COR-L47 (cell line): ENCODE data around the gene TAS2R60.
"Not testable (repeated sequence)": the region's sequence is repeated elsewhere in the genome, so short reads cannot be mapped to it uniquely, and the experiment has no call there.

ENCODE experiments used
- DNase-seq: peaks from one replicate; lab custom pipeline; 2025; lab: John Stamatoyannopoulos, UW

TAS2R60 gene

DNA sequence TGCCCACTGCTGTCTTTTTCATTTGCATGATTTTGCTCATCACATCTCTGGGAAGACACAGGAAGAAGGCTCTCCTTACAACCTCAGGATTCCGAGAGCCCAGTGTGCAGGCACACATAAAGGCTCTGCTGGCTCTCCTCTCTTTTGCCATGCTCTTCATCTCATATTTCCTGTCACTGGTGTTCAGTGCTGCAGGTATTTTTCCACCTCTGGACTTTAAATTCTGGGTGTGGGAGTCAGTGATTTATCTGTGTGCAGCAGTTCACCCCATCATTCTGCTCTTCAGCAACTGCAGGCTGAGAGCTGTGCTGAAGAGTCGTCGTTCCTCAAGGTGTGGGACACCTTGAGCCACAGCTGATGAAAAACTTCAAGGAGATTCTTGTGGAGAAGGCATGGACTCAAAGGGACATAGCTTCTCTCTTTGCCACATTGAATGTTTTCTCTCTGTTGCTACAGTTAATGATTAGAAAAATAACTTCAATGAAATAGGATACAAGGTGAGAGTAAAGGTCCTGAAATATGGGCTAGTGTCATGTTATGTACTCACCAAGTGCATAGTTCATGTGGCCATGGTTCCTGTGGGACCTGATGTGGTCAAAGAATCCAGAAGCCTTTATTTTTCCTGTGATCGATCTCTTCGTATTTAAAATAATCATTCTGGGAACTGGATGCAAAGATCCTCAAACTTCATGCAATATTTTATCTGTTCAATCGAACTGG is 970 bp downstream of the TAS2R60 start:
- no peak for DNase-seq

DNA sequence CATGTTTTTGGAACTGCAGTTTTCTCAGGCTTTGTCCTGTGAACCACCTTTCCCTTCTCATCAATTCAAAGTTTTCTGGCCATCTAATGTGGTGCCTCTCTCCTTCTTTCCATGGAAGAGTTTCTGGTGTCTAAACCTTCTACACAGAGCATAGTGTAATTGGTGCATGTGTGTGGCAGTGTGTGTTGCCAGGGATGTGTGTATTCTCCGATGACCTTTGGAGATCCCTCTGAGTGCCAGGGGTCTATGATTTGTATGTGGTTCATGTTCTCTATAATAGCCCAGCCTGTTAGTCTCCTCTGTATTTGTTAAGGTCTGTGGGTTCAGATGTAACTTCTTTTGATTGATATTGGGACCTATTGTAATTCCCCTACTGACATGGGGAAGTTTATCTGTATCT is 1.5 kb downstream of the TAS2R60 start:
- DNase-seq = no peak

DNA sequence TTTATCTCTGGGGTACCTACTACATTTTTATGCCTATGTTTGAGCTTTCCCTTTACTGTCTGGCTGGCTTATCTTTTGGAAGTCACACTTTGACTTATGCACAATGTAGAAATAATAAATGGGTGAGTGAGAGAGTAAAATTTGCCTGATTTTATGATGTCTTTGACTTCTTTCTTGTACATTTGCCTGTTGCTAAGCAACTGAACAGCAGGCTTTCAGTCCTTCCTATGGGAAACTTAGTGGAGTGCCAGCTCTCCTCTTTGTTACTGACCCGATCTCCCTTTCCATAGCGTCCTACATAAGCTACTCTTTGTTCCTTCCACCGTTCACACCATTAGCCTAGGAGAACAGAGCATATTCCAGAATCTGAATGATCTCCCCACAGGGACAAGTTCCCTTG is 4.2 kb downstream of the TAS2R60 start:
- DNase-seq = no peak

DNA sequence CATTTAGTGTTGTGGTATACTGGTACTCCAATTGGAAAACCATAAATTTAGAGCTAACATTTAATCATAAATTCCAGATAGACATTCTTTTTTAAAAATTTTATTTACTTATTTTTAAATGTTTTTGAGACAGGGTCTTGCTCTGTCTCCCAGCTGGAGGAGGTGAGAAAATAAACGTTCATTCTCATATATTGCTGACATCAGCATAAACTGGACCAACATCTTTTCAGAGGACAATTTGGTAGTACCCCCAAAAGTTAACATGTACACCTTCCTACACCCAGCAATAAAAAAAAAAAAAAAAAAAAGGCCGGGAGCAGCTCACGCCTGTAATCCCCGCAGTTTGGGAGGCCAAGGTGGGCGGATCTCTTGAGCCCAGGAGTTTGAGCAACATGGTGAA is 5.2 kb downstream of the TAS2R60 start:
- no peak for DNase-seq

DNA sequence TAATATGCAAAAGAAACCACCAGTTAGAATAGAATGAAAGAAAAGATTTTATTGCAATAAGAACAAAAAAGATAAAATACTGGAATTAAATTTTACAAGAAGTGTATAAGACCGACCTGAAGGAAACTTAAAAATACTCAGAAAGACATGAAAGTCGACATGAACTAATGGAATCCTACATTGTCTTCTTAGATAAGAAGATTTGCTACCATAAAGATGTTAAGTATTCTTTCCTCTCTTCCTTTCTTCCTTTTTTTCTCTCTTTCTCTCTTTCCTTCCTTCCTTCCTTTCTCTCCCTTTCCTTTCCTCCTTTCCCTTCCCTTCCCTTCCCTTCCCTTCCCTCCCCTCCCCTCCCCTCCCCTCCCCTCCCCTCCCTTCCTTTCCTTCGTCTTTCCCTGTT is 6.5 kb downstream of the TAS2R60 start:
- DNase-seq = no peak

DNA sequence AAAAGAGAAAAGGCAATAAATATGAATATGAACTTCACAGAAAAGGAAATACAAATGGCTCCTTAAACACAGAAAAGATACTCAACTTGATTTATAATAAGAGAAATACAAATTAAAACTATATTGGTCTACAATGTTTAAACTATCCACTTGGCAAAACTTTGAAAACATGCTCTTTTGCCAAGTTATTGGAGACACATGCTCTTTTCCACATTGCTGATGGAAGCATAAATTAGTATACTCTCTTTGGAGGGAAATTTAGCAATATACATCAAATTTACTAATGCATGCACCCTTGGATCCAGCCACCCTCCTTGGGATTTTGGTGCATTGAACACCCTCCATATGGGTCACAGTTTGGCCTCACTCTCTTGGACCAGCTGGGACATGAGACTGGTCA is 7.9 kb downstream of the TAS2R60 start:
- no peak for DNase-seq

DNA sequence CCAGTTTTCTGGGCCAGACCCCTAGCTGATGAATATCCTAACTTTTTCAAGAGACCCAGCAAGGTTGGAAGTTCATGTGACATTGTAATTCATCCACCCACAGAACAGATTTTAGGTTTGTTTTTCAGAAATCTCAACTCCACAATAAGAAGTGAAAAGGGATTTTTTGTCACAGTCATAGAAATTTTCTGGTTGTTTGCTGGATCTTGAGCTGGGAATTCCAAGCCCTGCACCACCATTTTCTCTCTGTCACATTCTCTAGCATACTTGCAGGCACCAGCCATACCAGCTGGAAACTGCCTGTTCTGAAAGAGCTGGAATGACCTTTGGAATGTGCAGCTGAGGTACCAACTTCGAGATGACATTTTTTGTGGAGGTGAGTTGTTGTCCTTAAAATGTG is 8.5 kb downstream of the TAS2R60 start:
- DNase-seq = no peak

DNA sequence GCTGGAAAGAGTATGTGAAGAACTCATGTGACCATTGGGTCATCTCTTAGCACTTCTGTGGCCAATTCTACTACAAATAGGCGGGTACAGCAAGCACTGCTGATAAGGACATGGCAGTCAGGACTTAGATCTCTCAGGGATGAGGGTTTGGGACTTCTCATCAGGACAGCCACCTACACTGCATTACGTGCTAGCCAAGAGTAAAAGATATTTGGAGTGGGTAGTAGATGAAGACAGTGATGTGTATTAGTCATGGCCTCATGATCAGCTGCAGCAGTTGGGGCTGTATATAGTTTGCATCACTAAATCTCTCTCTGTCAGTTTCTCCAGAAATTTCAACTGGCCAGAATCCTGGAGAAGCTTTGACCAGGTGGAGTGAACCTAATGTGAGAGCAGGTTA is 9.2 kb downstream of the TAS2R60 start:
- no peak for DNase-seq

DNA sequence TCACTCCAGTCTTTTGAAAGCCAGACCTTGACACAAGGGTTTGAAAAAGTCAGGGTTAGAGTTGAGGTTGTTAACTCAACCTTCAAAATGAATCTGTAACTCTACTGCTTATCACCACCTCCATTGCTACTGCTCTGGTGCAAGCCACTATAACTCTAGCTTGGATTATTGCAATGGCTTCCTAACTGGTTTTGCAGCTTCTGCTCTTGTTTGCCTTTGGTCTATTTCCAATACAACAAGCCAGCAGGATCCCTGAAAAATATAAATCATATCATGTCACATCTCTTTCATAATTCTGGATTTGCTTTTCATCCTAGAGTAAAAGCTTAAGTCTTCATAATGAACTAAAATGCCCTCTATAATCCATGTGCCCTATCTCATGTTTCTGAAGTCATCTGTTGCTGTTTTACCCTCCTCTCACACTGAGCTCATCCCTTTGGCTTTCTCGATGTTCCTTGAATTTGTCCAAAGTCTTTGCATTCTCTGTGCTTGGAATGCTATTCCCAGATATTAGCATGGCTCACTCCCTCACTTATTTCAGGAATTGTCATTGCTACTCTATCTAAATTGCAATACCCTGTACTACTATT is 10.9 kb downstream of the TAS2R60 start:
- no peak for DNase-seq

DNA sequence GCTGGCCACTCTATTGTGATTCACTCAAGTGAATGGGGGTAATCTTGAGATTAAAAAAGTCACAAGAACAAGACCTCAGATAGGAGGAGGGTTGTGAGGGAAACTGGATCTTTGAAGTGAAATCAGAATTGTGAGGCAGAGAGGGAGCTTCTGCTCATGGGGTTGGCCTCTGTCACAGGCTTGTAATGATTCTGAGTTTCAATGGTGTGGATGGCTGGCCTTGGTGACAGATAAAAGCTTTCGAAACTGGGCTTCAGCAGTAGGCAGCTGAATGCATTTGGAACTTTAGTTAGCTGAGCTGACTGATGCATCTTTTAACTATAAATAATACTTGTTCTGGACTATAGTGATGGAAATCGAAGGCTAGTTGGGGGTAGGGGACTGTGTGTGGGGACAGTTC is 12.2 kb downstream of the TAS2R60 start:
- DNase-seq = no peak

DNA sequence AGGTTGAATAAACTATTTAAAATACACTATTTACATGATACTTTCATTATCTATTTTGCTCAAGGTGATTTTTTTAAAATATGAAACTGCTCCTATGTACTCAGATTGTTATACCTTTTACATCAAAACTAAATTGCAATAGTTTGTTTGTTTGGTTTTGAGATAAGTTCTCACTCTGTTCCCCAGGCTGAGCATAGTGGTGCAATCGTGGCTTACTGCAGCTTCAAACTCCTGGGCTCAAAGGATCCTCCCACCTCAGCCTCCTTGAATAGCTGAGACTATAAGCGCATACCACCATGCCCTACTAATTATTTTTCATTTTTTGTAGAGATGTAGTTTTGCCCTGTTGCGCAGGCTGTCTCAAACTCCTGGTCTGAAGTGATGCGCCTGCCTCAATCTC is 12.7 kb downstream of the TAS2R60 start:
- DNase-seq = no peak

DNA sequence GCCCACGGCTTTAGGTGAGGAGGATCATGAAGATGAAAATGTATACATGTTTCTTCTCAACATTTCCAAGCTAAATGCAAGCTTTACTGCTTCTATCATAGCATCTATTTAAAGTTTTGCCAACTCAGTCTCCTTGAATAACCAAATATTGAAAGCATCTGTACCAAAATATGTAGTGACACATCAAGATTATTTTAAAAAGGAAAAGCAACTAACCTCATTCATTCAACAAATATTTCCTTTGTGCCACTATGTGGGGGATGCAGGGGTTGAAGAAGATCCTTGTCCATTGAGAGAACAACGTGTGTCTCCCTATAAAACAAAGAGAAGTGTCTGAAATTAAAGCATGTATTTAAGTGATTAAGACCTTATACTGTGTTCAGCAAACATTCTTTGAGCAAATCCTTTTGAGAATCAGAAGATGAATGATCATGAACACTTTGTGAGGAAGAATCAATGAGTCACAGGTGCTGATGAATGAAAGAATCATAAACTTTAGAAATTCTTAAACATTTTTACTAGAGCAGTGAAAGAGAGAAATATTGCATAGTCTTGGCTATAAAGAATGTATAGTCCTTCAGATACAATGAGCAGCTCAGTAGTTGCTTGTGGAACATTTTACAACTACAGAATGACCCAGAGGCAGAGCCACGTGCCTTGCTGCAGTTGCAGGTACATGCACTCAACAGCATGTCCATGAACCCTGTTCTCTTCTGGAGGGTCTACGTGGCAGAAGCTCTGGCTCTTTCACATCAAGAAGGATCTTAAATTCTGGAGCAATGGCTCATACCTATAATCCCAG is 13.9 kb downstream of the TAS2R60 start:
- no peak for DNase-seq

DNA sequence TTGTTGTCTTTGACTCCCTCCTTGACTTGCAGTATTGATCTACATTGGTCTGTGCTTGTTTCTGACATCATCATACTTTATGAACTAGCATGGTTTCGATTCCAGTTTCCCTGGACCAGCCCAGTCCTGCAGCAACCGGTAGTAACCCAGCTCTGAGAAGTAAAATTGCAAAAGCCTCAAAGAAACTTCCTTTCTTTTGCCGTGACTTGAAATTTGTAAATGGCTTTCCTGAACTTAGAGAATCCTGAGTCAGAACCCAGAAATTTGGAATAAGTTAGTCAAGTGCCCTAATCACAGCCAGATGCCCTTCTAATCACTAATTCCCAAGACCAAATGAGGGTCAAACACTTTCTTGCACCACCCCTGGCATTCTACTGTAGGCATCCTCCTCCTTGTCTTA is 15.0 kb downstream of the TAS2R60 start:
- DNase-seq = no peak

DNA sequence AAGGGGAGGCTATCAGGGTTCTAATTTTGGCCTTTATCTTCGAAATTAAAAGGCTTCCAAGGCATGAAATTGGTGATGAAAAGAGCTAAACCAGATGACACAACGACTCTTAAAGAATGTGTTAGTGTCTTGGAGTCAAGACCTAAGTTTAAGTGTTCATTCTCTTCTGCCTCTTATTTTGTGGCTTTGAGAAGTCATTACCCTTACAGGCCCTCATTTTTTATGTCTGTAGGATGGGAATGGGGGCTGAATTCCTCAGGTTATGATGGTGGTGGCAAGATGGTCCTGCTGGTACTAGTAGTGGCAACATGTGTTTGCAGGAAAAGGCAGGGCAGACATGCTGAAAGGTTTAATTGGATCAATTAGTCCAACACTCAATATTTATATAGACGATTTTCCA is 15.4 kb downstream of the TAS2R60 start:
- DNase-seq = no peak

DNA sequence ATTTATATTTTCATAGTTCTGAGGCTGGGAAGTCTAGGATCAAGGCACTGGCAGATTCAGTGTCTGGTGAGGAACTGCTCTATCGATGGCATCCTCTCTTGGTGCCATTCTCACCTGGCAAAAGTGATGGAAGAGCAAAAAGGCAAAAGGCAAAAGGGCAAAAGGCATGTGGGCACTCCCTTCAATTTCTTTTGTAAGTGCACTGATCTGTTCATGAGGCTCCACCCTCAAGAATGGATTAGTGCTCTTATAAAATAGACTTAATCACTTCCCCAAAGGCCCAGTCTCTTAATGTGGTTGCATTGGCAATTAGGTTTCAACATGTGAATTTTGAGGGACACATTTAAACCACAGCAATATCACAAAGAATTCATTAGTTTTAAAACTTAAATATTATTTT is 16.1 kb downstream of the TAS2R60 start:
- DNase-seq = no peak

DNA sequence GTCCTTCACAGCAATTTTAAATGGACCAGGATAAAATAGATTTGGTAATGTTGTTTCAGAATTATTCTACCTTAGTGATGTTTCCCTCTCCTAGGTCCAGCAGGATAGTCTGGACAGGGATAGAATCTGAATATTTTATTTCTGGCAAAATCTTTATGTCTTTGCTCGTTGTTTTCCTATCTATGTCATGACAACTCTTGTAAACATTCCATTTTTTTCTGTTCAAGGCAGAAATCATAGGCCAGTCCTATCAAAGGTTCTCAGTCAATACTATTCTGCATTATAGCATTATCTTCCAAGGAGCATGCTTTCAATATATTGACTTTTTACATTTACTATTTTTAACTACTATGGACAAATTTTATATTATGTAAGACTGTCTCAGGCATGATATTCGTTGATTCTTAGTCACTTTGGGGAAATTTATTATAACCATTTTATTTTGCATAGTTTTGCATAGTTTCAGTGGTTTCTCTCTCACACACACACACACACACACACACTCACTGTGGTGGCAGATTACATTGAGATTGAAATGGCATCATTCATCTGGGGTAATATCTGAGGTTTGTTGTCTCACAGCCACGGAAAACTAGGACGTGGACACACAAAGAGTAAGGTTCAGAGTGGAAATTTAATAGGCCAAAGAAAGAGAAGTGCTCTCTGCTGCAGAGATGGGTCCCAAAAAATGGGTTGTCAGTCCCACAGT is 17.2 kb downstream of the TAS2R60 start:
- DNase-seq = no peak

DNA sequence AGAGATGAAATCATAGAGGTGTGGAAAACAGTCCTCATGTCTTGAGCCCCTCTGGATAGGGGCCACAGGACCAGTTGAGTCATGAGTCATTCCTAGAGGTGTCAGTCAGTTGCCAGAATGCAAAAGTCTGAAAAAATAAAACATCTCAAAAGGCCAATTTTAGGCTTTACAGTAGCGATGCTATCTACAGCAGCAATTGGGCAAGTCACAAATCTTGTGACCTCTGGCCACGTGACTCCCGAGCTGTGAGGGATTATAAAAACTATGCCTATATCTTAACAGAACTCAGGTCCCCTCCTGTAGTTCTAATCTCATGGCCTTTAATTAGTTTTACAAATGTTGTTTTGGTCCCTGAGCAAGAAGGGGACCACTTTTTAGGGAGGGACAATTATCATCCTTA is 18.8 kb downstream of the TAS2R60 start:
- DNase-seq = no peak

DNA sequence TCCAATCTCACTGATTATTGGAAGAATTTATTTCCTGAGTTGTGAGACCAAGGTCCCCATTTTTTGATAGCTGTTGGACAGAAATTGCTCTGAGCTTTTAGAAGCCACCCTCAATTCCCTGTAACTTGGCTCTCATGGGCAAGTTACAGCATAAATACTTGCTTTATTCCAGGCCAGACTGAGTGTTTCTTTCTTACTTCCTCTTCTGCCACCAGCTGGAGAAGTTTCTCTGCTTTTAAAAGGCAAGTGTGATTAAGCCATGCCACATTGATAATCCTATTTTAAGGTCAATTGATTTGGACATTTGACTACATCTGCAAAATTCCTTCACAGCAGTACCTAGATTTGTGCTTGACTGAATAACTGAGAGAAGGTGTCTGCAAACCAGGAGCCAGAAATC is 20.3 kb downstream of the TAS2R60 start:
- no peak for DNase-seq

DNA sequence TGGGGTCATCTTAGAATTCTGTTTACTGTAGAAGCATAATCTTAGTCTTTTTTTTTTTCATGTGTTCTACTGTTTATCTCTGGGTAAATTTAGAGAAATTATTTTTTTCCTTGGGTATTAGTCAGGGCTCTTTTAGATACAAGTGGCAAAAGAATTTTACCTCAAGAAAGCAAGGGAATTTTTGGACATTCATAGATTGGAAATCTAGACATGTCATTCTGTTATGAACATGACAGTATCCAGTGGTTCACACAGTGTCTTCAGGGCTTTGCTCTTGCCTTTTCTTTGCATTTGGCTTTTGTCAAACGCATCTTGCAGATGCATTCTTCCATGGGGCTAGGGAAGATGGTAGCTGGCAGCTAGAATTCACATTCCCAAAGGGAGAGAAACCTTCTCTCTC is 20.7 kb downstream of the TAS2R60 start:
- no peak for DNase-seq

DNA sequence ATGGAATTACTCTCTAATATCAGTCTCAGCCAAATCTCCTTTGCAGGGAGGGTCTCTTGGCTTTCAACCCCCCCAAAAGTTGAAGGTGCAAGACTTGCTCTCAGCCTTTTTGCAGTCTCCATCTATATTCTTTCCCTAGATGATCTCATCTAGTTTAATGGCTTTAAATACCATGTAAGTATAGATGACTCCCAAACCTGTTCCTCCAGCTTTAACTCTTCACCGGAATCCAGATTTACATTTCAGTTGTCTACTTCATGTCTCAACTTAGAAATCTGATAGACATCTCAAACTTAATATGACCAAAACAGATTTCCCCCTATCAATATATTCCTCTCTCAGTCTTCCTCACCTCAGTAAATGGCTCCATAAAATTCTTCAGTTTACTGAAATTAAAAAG is 24.5 kb downstream of the TAS2R60 start:
- DNase-seq = no peak

DNA sequence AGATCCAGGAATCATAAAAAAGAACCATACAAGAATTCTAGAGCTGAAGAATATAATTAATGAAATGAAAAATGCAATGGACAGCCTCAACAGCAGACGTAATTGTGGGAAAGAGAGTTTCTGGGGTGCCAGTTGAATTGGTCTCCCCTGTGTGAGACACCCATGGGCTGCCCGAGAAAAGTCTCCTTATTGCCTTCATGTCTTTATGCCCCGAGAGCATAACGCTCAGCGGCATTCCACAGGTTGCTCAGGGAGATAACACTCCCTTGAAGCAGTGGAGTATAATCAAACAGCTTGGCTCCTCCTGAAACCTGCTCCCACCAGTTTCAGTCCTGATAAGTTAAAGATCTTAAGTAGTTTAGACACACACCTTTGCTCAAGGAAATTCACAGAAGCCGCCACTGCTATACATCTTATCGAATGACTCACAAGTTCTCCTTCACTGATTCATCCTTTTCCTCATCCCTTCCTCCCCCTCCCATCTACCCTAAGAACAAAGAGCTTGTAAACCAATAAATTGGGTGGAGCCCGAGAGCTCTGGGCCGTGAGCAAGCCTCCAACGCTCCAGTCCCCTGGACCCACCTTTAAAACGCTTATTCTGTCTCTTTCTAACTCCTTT is 28.9 kb downstream of the TAS2R60 start:
- not testable (repeated sequence) for DNase-seq

DNA sequence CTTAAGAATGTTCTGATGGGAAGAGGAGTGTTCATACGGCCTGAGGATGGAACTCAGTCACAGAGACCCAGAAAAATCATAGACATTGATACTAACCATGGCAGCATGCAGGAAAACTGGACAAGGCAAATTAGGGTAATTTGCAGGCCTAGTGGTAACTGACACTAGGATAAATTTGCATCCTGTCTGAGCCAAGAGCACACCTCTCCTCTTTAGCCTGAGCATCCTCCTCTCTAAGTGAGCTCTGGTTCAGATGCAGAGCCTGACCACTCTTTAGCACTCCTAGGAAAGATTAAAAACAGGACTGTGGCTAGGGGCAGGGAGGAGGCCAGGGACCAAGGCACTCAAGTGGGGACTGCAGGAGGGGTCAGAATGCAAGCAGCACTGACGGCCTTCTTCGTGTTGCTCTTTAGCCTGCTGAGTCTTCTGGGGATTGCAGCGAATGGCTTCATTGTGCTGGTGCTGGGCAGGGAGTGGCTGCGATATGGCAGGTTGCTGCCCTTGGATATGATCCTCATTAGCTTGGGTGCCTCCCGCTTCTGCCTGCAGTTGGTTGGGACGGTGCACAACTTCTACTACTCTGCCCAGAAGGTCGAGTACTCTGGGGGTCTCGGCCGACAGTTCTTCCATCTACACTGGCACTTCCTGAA is 34.4 kb downstream of the TAS2R60 start, which contains the start of gene TAS2R41:
Gene TAS2R41, plus strand, starts transcription at position 373 of the 650 bp plus-strand sequence. Its CDS starts 0 bp downstream, at position 373.
- no peak for DNase-seq
